CD4-positive, alpha-beta T cell treated with Interleukin-10 for 1 hour (primary cell): ENCODE results near the gene SRP68.

Experiments used
- DNase-seq: peaks from one replicate; pipeline ENCODE4 v3.0.0-alpha.2; 2020

SRP68 gene

DNA sequence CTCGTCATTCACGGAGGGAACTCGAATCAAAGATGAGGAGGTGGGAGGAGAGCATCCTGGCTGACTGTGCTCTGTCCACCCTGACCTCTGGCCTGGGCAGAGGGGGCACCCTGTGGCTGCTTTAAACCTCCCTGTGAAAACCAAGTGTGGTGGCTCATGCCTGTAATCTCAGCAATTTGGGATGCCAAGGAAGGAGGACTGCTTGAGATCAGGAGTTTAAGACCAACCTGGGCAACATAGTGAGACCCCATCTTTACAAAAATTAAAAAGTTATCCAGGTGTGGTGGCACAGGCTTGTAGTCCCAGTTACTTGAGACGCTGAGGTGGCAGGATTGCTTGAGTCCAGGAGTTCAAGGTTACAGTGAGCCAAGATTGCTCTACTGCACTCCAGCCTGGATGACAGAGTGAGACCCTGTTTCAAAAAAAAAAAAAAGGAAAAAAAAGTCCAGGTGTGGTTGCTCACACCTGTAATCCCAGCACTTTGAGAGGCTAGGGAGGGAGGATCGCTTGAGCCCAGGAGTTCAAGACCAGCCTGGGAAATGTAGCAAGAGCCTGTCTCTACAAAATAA, 77.4 kb downstream of the SRP68 start:
- no peak for DNase-seq

DNA sequence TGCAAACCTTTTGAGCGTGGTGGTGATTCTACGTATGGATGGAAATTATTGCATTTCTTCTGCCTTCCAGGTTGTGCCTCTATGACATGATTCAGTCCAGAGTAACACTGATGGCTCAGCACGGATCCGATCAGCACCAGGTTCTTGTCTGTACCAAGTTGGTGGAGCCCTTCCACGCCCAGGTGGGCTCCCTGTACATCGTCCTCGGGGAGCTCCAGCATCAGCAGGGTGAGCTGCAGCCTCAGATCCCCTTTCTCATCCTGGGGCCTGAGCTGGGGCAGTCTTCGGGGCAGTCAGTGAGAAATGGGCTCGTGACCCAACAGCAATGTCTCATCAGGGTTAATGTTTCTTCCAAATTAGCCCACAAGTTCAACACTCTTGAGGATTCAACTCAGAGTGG, 80.9 kb downstream of the SRP68 start:
- no peak for DNase-seq
